Panc1 (cell line): Measurements from ENCODE around the gene UTY. TPM values are rescaled to one million over a fixed set of nuclear protein-coding genes. Genes with fewer than 3 reads are reported as not detected.

Experiments
- ATAC-seq: fragments of 200-7000 bp; cut with Tn5 transposase; 2 replicates; pipeline ENCODE4 v1.9.1; 2020; ENCODE audit warnings: mild to moderate bottlenecking, moderate library complexity
- BruUV-seq: library from RNA; stranded (reverse); fragments of 400-500 nt; replicated peaks from 2 replicates; lab custom pipeline; 2021; lab: Mats Ljungman, UMichigan
- CTCF ChIA-PET: fragments of 300-600 bp; sonication (Branson Sonifier 250); formaldehyde crosslinking; loops from one replicate; lab custom pipeline; 2022; ENCODE audit warnings: antibody characterized with exemption; lab: Charles Lee
- POLR2A ChIA-PET: fragments of 300-600 bp; sonication (Branson Sonifier 250); formaldehyde crosslinking; loops from one replicate; lab custom pipeline; 2022; ENCODE audit warnings: antibody characterized with exemption; lab: Charles Lee
- DNase-seq: peaks from one replicate; pipeline ENCODE4 v3.0.0-alpha.2; 2010; ENCODE audit warnings: low read depth, low spot score
- H3K27ac ChIP-seq: 2 replicates; pipeline ENCODE4 v1.5.1; 2011; ENCODE audit warnings: mild to moderate bottlenecking, low read length, inconsistent platforms
- H3K27me3 ChIP-seq: fragments of 200-500 bp; sonication (Bioruptor generic); 2 replicates; pipeline ENCODE4 v1.6.0; 2014; ENCODE audit warnings: low read length, inconsistent platforms; ENCODE audit not compliant: control insufficient read depth, insufficient read depth
- H3K36me3 ChIP-seq: fragments of 200-500 bp; sonication (Bioruptor generic); 2 replicates; pipeline ENCODE4 v1.5.1; 2014; ENCODE audit warnings: inconsistent platforms, mild to moderate bottlenecking, low read length, moderate library complexity; ENCODE audit not compliant: control insufficient read depth, insufficient read depth
- H3K4me1 ChIP-seq: 2 replicates; pipeline ENCODE4 v1.5.1; 2011; ENCODE audit warnings: inconsistent platforms, mild to moderate bottlenecking, low read length, moderate library complexity; ENCODE audit not compliant: control insufficient read depth, insufficient read depth
- H3K4me3 ChIP-seq, 2 experiments: 2 replicates each; pipeline ENCODE4 v1.5.1; 2011 to 2012; ENCODE audit warnings: low read depth in 2 of 2, low read length in 2 of 2, mild to moderate bottlenecking in 2 of 2, inconsistent platforms in 1 of 2, moderate library complexity in 1 of 2
- H3K9me3 ChIP-seq: fragments of 200-500 bp; sonication (Bioruptor generic); 2 replicates; pipeline ENCODE4 v1.5.1; 2014; ENCODE audit warnings: low read depth, mild to moderate bottlenecking, inconsistent platforms, low read length, moderate library complexity; ENCODE audit not compliant: control insufficient read depth, insufficient read depth
- CTCF ChIP-seq: fragments of 450-650 bp; IDR thresholded peaks from 2 replicates; pipeline ENCODE4 v1.5.1; 2017; ENCODE audit warnings: mild to moderate bottlenecking
- POLR2AphosphoS5 ChIP-seq: IDR thresholded peaks from 2 replicates; pipeline ENCODE4 v1.6.1; 2012; ENCODE audit warnings: mild to moderate bottlenecking, low read depth, low read length, moderate library complexity
- REST ChIP-seq, 2 experiments: IDR thresholded peaks; 2 replicates each; pipeline ENCODE4 v1.6.1; 2011 to 2012; ENCODE audit warnings: low read depth in 2 of 2, control low read depth in 1 of 2, low read length in 1 of 2, mild to moderate bottlenecking in 1 of 2, moderate library complexity in 1 of 2; ENCODE audit not compliant: insufficient read depth in 1 of 2
- SIN3A ChIP-seq: IDR thresholded peaks from 2 replicates; pipeline ENCODE4 v1.6.1; 2012; ENCODE audit warnings: low read depth, mild to moderate bottlenecking, low read length, moderate library complexity, borderline replicate concordance; ENCODE audit not compliant: insufficient read depth
- TCF7L2 ChIP-seq: IDR thresholded peaks from 2 replicates; pipeline ENCODE4 v1.6.1; 2011; ENCODE audit warnings: mild to moderate bottlenecking, low read depth, low read length, inconsistent platforms
- in situ Hi-C: cut with HindIII; loops from 2 replicates; pipeline ENCODE4 v1.10.0; 2016; ENCODE audit warnings: low sequenced_read_pairs, low pct_unique_long_range_greater_than_20kb
- intact Hi-C: fragments of 100-400 bp; cut with micrococcal nuclease; formaldehyde crosslinking; loops from one replicate; pipeline ENCODE4 v1.10.0; 2022; ENCODE audit not compliant: unreplicated experiment
- total RNA-seq: library from RNA; stranded (reverse); gene quantifications from one replicate; pipeline ENCODE4 v1.2.1, GENCODE V29; 2021; ENCODE audit not compliant: unreplicated experiment

UTY gene
- total RNA-seq, 1 experiment from 2014 or later, result 0.10 TPM

GRCh38 chrY:13307959-13308358, 171.9 kb downstream of the UTY start:
- Histone ChIP-seq H3K4me1 (no peaks in the 10 kb centered on the region), H3K4me3 (no peak overlapping the region), H3K27ac (no peak overlapping the region), H3K36me3 (no peaks in the 10 kb centered on the region), H3K27me3 (no peaks in the 10 kb centered on the region), H3K9me3 (no peaks in the 10 kb centered on the region)
- BruUV-seq, result no TSS peak
- intact Hi-C loops, result no loop called here
- TF ChIP-seq TCF7L2, result no peak
- no peak for TF ChIP-seq POLR2AphosphoS5
- TF ChIP-seq REST (IDR thresholded peaks at IDR 0.05; ENCODE audit: insufficient read depth in 1 of 2, low read depth in 2 of 2, low read length in 1 of 2), result no peak
- TF ChIP-seq SIN3A, result no peak
- no peak for TF ChIP-seq CTCF
- POLR2A ChIA-PET, result no interaction called here
- DNase-seq (no peak), ATAC-seq (no peak)
- in situ Hi-C loops, result no loop called here
- CTCF ChIA-PET, result no interaction called here

GRCh38 chrY:13300795-13301194, 179.0 kb downstream of the UTY start:
- Histone ChIP-seq H3K36me3 (no peaks in the 10 kb centered on the region), H3K4me1 (no peaks in the 10 kb centered on the region), H3K4me3 (no peak overlapping the region), H3K27me3 (no peaks in the 10 kb centered on the region), H3K9me3 (no peaks in the 10 kb centered on the region), H3K27ac (no peak overlapping the region)
- ATAC-seq (no peak), DNase-seq (no peak)
- intact Hi-C loops (no loop called here), in situ Hi-C loops (no loop called here)
- TF ChIP-seq SIN3A (no peak), REST (IDR thresholded peaks at IDR 0.05; ENCODE audit: insufficient read depth in 1 of 2, low read depth in 2 of 2, low read length in 1 of 2) (no peak), TCF7L2 (no peak), POLR2AphosphoS5 (no peak), CTCF (no peak)
- BruUV-seq, result no TSS peak
- ChIA-PET POLR2A (no interaction called here), CTCF (no interaction called here)
